Vagina (tissue), 2 donors: ENCODE results near the gene MBP. TPM values are rescaled to one million over a fixed set of nuclear protein-coding genes. Genes with fewer than 3 reads are reported as not detected.

Source experiments
- DNase-seq, 2 donors: peaks; one replicate each; pipeline ENCODE4 v3.0.0-alpha.2; 2017; ENCODE audit errors: extremely low spot score in 2 of 2
- H3K27ac ChIP-seq: fragments of 200-600 bp; sonication (generic); one replicate; pipeline ENCODE4 v1.5.1; 2019
- H3K27me3 ChIP-seq: fragments of 200-600 bp; sonication (generic); one replicate; pipeline ENCODE4 v1.5.1; 2019
- H3K36me3 ChIP-seq, 2 donors: fragments of 200-600 bp; sonication (generic); one replicate each; pipeline ENCODE4 v1.5.1; 2017 to 2019
- H3K4me1 ChIP-seq: fragments of 200-600 bp; sonication (generic); one replicate; pipeline ENCODE4 v1.5.1; 2019
- H3K4me3 ChIP-seq, 2 donors: fragments of 200-600 bp; sonication (generic); 1 replicate in 1 of 2; 2 replicates in 1 of 2; pipeline ENCODE4 v1.5.1; 2016 to 2019
- H3K9me3 ChIP-seq: fragments of 200-600 bp; sonication (generic); one replicate; pipeline ENCODE4 v1.5.1; 2019
- CTCF ChIP-seq, 3 experiments: fragments of 450-650 bp in 2 of 3; fragments of 200-600 bp in 1 of 3; sonication (generic) in 1 of 3; IDR thresholded peaks; one replicate each; pipeline ENCODE4 v1.5.1; 2017 to 2019; ENCODE audit warnings: antibody characterized with exemption in 3 of 3, mild to moderate bottlenecking in 2 of 3, moderate library complexity in 2 of 3
- POLR2A ChIP-seq, 2 donors: fragments of 450-650 bp; IDR thresholded peaks; one replicate each; pipeline ENCODE4 v1.6.1; 2017; ENCODE audit warnings: antibody characterized with exemption in 2 of 2, mild to moderate bottlenecking in 2 of 2, moderate library complexity in 2 of 2
- POLR2AphosphoS5 ChIP-seq, 2 donors: sonication (generic); formaldehyde crosslinking; IDR thresholded peaks; one replicate each; pipeline ENCODE4 v1.9.0; 2017; ENCODE audit warnings: antibody characterized with exemption in 2 of 2, mild to moderate bottlenecking in 2 of 2, low read depth in 1 of 2; ENCODE audit not compliant: insufficient read depth in 1 of 2
- intact Hi-C: fragments of 100-400 bp; cut with DNase I; formaldehyde crosslinking; loops from one replicate; pipeline ENCODE4 v1.15.1; 2023
- total RNA-seq: library from RNA; depleted of rRNA; stranded (reverse); fragments of >200 nt; gene quantifications from one replicate; pipeline ENCODE4 v1.2.3, GENCODE V29; 2016

The MBP gene
- total RNA-seq, 1 donor from 2014 or later: 33.6 TPM

GRCh38 chr18:77165503-77166188 is 33.1 kb upstream of the MBP start:
- TF ChIP-seq POLR2A (IDR thresholded peaks at IDR 0.05) (no peak), POLR2AphosphoS5 (IDR thresholded peaks at IDR 0.05; ENCODE audit: insufficient read depth in 1 of 2, low read depth in 1 of 2) (no peak), CTCF (IDR thresholded peaks at IDR 0.05) (no peak)
- no peaks in the 10 kb centered on the region for H3K36me3 ChIP-seq
- intact Hi-C loops: no loop called here
- no peak overlapping the region for H3K4me3 ChIP-seq
- H3K4me1 ChIP-seq: peaks cover 6% of the 10 kb centered on the region
- H3K9me3 ChIP-seq: no peaks in the 10 kb centered on the region
- no peak for DNase-seq
- H3K27me3 ChIP-seq: no peaks in the 10 kb centered on the region
- H3K27ac ChIP-seq: no peak overlapping the region

- intact Hi-C loops: no loop called here
- Histone ChIP-seq H3K4me1 (peaks cover 6% of the 10 kb centered on the region), H3K9me3 (no peaks in the 10 kb centered on the region), H3K27me3 (no peaks in the 10 kb centered on the region), H3K27ac (no peak overlapping the region), H3K4me3 (no peak overlapping the region), H3K36me3 (no peaks in the 10 kb centered on the region)
- TF ChIP-seq POLR2AphosphoS5 (IDR thresholded peaks at IDR 0.05; ENCODE audit: insufficient read depth in 1 of 2, low read depth in 1 of 2) (no peak), POLR2A (IDR thresholded peaks at IDR 0.05) (no peak), CTCF (IDR thresholded peaks at IDR 0.05) (no peak)
- DNase-seq: no peak
Observed at GRCh38 chr18:77164763-77165485, 32.3 kb upstream of the MBP start.

- TF ChIP-seq POLR2A (IDR thresholded peaks at IDR 0.05) (no peak), CTCF (IDR thresholded peaks at IDR 0.05) (no peak), POLR2AphosphoS5 (IDR thresholded peaks at IDR 0.05; ENCODE audit: insufficient read depth in 1 of 2, low read depth in 1 of 2) (no peak)
Observed at GRCh38 chr18:77164026-77164425, 31.4 kb upstream of the MBP start.

GRCh38 chr18:77162580-77162979 is 30.0 kb upstream of the MBP start:
- DNase-seq: no peak
- no peaks in the 10 kb centered on the region for H3K9me3 ChIP-seq
- H3K4me3 ChIP-seq: no peak overlapping the region
- no peak overlapping the region for H3K27ac ChIP-seq
- peaks cover 6% of the 10 kb centered on the region for H3K4me1 ChIP-seq
- no peaks in the 10 kb centered on the region for H3K36me3 ChIP-seq
- TF ChIP-seq POLR2A (IDR thresholded peaks at IDR 0.05) (no peak), POLR2AphosphoS5 (IDR thresholded peaks at IDR 0.05; ENCODE audit: insufficient read depth in 1 of 2, low read depth in 1 of 2) (no peak), CTCF (IDR thresholded peaks at IDR 0.05) (no peak)
- H3K27me3 ChIP-seq: no peaks in the 10 kb centered on the region
- intact Hi-C loops: no loop called here

More at GRCh38 chr18:77164026-77164425, 31.4 kb upstream of the MBP start:
- Histone ChIP-seq H3K36me3 (no peaks in the 10 kb centered on the region), H3K27ac (no peak overlapping the region), H3K27me3 (no peaks in the 10 kb centered on the region), H3K9me3 (no peaks in the 10 kb centered on the region), H3K4me1 (peaks cover 6% of the 10 kb centered on the region), H3K4me3 (no peak overlapping the region)
- intact Hi-C loops: no loop called here
- DNase-seq: no peak

GRCh38 chr18:77161961-77162360 is 29.4 kb upstream of the MBP start:
- no peak for DNase-seq
- TF ChIP-seq POLR2AphosphoS5 (IDR thresholded peaks at IDR 0.05; ENCODE audit: insufficient read depth in 1 of 2, low read depth in 1 of 2) (no peak), CTCF (IDR thresholded peaks at IDR 0.05) (no peak)
- Histone ChIP-seq H3K36me3 (no peaks in the 10 kb centered on the region), H3K27me3 (no peaks in the 10 kb centered on the region), H3K27ac (no peak overlapping the region), H3K4me1 (peaks cover 6% of the 10 kb centered on the region), H3K9me3 (no peaks in the 10 kb centered on the region), H3K4me3 (no peak overlapping the region)
- intact Hi-C loops: no loop called here
